GM19455 (cell line): ENCODE measurements around the gene FNDC1.

Source experiments
- ATAC-seq: cut with Tn5 transposase; IDR thresholded peaks from one replicate; pipeline ENCODE4 v1.9.1; 2021; ENCODE audit not compliant: unreplicated experiment

The FNDC1 gene

DNA sequence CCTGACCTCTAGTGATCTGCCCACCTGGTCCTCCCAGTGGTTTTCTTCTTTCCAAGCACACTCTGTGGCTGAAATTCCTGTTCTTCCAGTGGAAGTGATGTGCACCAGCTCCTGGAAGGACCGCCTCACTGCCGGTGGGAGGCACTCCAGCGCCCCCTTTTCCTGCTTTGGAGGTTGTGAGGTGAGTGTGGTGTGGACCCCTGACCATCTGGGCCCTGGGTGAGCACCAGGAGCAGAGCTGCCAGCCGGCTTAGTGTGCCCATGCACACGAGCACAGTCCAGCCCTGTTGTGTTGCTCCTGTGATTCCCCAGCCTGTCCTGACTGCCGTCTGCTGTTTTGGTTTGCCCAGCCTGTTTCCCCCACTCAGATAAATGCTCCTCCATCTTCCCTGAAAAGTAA is 134.6 kb downstream of the FNDC1 start:
- no peak for ATAC-seq

DNA sequence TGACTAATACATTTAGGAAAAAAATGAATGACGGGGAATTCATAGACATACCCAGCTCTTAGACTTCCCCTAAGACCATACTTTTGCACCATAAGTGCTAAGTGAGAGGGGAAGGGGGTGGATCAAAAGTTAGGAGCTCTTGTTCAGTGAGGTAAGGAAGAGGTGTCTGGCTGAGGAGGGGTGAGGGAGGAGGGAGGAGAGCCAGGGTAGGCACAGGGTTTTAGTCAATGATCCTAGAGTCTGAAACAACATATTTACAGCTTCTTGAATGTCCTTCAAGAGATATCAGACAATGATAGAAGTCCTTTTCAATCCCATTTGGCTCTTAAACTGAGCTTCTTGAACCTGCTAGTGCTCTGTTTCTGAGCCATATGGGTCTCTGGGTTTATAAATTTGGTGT is 135.4 kb downstream of the FNDC1 start:
- no peak for ATAC-seq

DNA sequence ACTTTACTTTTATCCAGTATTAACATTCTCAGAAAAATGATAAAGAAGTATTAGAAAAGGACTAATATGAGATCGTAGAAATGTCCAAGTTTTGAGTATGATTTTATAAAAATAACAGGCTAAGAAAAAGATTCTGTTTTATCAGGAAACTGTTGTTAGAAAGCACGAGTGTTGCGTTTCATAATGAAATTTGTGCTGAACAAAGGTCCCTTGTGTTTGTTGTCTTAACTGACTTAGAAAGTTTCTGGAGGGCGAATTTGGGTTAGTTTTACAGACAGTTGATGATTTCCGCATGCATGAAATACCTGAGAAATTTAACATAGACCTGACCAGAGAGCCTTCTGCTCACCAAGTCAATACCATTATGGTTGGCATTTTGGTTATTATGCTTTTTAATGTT is 136.0 kb downstream of the FNDC1 start:
- no peak for ATAC-seq

DNA sequence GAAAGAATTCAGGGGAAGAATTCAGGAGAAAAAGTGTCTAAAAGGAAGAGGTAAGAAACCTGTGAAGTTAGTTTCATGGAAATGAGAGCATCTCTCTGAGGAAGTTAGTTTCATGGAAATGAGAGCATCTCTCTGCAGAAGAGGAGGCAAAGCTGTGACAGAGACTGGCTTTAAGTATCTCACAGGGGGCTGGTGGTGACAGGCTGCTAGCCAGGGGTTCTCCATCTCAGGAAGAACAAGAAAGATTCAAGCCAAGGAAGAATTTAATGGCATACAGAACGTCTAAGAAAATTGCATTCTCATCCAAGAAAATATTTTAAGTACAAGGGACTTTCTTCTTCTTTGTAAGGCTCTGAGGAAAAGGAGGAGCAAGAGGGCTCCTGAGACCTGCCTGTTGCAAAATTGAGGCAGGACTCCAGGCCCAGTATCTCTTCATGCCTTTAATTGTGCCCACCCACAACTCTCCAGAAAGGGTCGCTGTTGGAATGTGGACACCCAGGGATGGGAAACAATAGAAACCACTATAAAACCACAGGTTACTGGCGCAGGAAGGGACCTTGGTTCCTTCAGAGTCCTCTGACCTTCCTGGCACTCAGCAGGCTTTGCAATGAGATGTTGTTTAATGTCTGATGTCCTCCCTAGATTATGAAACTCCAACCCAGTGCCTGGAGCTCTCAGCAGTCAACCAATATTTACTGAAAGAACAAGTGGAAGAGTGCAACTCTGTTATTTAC is 136.8 kb downstream of the FNDC1 start:
- no peak for ATAC-seq

DNA sequence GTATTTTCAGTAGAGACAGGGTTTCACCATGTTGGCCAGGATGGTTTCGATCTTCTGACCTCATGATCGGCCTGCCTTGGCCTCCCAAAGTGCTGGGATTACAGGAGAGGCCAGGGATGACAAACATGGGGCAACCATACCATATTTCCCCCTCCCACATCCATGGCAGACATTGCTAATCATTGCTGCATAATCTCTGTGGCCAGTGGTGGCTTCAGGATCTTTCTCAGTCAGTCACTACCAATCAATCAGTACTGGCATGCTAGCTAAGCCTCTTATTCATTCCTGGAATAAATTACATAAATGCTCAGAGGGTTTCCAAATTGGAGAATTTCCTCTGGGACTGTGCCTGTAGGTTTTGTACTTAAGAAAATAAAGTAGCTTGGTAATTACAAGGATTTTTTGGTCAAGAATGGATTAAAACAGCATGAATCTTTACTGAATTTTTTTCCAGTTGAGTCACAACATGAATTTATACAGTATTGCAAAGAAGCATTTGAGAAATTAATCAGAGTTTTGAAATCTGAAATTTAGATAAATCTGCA is 138.1 kb downstream of the FNDC1 start:
- ATAC-seq, result no peak

DNA sequence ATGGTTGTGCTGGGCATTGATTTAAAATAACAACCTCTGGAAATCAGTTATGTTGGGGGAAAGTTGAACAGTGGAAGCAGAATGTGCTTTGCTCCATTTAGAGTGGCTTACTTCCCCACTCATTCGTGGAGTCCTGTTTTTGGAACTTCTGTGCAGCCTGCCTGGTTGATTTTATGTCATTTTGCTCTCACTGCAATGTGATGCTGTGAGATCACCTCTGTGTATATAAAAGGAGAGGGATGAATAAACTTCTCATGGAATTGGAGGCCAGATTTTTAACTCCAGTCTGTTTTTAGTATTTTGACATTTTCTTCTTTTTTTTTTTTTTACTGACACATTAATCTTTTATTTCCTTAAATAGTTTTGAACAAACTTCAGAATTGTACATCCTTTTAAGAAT is 139.0 kb downstream of the FNDC1 start:
- no peak for ATAC-seq

DNA sequence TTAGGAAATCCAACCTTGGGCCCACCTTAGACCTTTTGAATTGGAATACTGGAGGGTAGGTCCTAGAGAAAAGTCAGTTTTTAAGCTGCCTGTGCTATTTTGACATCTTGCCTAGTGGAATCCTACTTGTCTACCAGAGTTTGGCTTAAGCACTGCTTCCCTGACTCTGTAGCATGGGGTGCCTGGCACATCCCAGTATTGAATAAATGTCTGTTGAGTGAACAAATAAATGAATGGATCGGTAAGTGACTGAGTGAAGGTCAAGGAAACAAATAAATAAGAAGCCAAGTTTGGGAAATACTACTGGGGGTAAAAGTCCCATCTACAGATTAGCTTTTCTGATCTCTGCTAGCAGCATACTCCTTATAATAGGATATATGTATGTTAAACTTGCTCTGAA is 140.5 kb downstream of the FNDC1 start:
- no peak for ATAC-seq

DNA sequence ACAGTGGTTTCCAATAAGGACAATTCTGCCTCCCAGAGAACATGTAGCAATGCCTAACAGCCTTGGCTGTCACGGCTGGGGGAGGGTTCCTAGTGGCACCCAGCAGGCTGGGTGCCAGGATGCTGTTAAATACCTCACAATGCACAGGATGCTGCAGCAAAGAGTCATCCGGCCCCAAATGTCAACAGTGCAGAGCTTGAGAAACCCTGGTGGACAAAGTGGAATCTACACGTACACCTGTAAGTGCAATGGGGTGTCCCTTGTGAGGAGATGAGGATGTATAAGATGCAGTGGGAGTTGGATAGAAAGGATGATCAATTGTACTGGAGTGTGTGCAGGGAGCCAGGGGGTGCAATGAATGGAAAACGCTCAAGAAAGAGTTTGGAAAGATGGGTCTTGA is 142.4 kb downstream of the FNDC1 start:
- ATAC-seq, result no peak

DNA sequence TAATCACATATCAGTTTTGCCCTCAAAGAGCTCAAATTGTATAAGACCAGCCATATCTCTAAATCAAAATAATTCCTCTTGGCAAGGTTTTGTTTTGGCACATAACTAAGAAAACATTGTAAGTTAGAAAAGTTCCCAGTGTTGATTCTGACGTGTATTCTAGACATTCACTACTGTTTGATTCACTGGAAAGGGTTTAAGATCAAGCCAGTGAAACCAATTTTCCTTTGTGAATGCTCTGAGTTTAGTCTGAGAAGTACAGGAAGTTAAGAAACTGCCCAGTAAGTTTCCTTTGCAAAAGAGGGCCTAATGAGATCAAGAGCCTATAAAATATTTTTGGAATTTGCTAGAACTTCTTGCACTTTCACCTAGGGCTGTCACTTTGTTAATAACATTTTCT is 143.0 kb downstream of the FNDC1 start:
- ATAC-seq, result no peak

DNA sequence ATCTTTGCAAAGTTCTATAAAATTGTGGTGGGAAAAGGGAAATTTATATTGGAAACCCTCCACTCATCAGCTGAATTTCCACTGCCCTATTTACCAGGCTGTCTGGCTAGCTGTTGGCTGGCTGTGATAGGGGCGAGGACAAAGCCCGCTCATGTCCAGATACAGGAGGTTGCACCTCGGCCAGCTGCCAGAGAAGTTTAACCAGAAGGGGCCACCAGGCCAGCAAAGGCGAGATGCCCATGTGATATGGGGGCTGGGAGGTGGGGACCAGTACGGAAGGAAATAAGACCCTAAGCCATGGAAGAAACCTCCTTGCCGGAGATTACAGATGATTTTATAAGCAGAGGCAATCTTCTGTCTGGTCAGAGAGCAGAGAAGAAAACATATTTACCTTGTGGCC is 143.8 kb downstream of the FNDC1 start:
- ATAC-seq, result no peak

DNA sequence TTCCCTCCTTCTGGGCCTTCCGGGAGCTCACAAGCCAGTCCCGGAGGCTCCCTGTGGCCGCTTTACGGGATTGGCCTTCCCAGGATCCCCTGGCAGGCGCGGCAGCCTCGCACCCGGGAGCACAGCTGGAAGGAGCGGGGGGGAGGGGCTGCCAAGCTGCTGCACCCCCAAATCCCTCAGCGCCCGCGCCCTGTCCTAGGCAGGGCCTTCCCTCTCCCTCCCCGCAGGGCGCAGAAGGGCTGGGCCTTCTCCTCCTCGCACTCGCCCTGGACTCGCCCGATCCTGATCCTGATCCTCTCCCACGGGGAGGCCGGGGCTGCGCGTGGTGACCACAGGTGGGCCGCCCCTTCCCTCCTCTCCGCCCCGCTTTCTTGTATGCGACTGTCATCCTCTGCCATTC is 146.4 kb downstream of the FNDC1 start:
- no peak for ATAC-seq

DNA sequence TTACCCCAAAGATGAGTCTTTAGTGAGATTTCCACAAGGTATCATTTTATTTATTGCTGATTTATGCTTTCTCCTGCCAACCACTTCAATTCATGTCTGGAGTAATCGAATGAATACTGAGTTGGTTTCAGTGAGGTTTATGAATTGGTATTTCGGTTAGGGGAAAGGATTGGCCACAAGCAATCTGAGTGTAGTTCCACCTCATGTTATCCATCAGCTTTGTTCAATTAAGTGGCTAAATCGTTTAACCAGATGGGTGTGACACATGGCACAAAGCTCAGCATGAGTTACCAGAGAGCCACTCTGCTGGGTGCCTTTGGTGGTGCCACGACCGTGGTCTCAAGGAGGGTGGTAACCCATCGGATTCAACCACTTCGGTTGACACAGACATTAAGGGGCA is 148.2 kb downstream of the FNDC1 start:
- no peak for ATAC-seq

DNA sequence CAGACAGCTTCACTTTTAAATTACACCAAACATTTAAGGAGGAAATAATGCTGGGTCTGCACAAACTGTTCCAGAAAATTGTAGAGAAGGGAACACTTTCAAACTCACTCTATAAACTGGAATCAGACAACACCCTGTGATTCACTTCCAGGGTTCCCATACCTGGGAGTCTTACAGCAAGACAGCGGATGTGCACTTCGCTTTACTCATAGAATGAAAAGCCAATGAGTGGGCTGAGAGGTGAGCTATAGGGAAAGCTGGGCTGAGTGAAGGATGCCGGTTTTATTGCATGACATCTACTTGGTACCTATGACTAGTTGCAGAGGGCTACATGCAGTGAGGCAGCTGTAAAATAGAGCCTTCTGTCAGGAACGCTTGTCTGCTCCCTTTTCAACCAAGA is 152.1 kb downstream of the FNDC1 start:
- no peak for ATAC-seq
